Spleen (tissue), 7 donors: Measurements from ENCODE around the gene PAK6.

Experiments
- POLR2A ChIP-seq, 3 donors: fragments of 450-650 bp; IDR thresholded peaks; one replicate each; pipeline ENCODE4 v1.5.1; 2017; ENCODE audit warnings: antibody characterized with exemption in 3 of 3, mild to moderate bottlenecking in 1 of 3
- POLR2AphosphoS5 ChIP-seq, 3 donors: sonication (generic); formaldehyde crosslinking; IDR thresholded peaks; one replicate each; pipeline ENCODE4 v1.5.1; 2017; ENCODE audit warnings: antibody characterized with exemption in 3 of 3
- TF ChIP-seq, protein P1 (sequence below), 11 experiments: fragments of 200-600 bp in 7 of 11; fragments of 450-650 bp in 4 of 11; sonication (generic) in 4 of 11; IDR thresholded peaks in 8 of 11; conservative IDR thresholded peaks in 3 of 11; 1 replicate in 7 of 11; 2 replicates in 4 of 11; pipeline versions ENCODE4 v1.4.0 to v1.8.0; 2016 to 2021; ENCODE audit warnings: antibody characterized with exemption in 11 of 11, inconsistent platforms in 4 of 11, mild to moderate bottlenecking in 1 of 11
- donor health status: DM: no; HTN: no; CAD: no; lungs with moderate emphysema.
- donor health status: DM: no; HTN: no; CAD: no.
- donor health status: DM: no; HTN: no; CAD: no.

DNA sequence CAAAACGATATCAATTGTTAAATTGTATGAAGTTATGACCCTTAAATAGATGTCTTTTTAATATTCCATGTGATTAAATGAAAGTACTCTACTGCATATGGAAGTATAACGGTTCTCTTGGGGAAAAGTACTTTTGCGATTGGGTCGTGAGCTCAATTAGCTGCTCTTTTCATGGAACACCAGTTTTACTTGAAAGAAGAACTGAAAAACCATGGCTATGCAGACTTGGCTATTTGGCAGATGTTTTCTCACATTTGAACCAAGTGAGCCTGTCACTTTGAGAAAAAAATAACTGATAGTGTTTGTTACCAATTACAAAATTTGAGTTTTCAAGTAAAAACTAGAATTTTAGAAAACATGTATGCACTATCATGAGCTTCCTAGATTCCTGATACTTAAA, 78.7 kb downstream of the PAK6 start:
- TF ChIP-seq, protein P1, sequence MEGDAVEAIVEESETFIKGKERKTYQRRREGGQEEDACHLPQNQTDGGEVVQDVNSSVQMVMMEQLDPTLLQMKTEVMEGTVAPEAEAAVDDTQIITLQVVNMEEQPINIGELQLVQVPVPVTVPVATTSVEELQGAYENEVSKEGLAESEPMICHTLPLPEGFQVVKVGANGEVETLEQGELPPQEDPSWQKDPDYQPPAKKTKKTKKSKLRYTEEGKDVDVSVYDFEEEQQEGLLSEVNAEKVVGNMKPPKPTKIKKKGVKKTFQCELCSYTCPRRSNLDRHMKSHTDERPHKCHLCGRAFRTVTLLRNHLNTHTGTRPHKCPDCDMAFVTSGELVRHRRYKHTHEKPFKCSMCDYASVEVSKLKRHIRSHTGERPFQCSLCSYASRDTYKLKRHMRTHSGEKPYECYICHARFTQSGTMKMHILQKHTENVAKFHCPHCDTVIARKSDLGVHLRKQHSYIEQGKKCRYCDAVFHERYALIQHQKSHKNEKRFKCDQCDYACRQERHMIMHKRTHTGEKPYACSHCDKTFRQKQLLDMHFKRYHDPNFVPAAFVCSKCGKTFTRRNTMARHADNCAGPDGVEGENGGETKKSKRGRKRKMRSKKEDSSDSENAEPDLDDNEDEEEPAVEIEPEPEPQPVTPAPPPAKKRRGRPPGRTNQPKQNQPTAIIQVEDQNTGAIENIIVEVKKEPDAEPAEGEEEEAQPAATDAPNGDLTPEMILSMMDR (IDR thresholded peaks at IDR 0.05 in 8 of 11, conservative IDR thresholded peaks at IDR 0.05 in 3 of 11), result no peak
- no peak for TF ChIP-seq POLR2A (IDR thresholded peaks at IDR 0.05)
- TF ChIP-seq POLR2AphosphoS5 (IDR thresholded peaks at IDR 0.05), result no peak
